GM20000 (cell line): ENCODE results near the gene TMEM26.

ENCODE experiments used
- DNase-seq: peaks from one replicate; pipeline ENCODE4 v3.0.0; 2012; ENCODE audit warnings: low spot score
- TF ChIP-seq, protein P1 (sequence below): IDR thresholded peaks from 2 replicates; pipeline ENCODE4 v1.5.1; 2012; ENCODE audit warnings: mild to moderate bottlenecking, control low read depth; ENCODE audit errors: extremely low read depth, missing control alignments

Gene TMEM26

DNA sequence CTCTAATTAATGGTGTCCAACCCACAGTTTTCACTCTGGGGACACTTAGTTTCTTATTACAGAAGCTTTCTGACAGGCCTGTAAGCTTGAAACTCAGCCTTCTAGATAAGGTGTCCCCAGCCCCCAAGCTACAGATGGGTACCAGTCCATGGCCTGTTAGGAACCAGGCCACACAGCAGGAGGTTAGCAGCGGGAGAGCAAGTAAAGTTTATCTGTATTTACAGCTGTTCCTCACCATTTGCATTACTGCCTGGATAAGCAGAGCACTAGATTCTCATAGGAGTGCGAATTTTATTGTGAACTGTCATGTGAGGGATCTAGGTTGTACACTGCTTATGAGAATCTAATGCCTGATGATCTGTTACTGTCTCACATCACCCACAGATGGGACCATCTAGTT lies 93.7 kb downstream of the TMEM26 start:
- TF ChIP-seq, protein P1, sequence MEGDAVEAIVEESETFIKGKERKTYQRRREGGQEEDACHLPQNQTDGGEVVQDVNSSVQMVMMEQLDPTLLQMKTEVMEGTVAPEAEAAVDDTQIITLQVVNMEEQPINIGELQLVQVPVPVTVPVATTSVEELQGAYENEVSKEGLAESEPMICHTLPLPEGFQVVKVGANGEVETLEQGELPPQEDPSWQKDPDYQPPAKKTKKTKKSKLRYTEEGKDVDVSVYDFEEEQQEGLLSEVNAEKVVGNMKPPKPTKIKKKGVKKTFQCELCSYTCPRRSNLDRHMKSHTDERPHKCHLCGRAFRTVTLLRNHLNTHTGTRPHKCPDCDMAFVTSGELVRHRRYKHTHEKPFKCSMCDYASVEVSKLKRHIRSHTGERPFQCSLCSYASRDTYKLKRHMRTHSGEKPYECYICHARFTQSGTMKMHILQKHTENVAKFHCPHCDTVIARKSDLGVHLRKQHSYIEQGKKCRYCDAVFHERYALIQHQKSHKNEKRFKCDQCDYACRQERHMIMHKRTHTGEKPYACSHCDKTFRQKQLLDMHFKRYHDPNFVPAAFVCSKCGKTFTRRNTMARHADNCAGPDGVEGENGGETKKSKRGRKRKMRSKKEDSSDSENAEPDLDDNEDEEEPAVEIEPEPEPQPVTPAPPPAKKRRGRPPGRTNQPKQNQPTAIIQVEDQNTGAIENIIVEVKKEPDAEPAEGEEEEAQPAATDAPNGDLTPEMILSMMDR = no peak
- DNase-seq = no peak

DNA sequence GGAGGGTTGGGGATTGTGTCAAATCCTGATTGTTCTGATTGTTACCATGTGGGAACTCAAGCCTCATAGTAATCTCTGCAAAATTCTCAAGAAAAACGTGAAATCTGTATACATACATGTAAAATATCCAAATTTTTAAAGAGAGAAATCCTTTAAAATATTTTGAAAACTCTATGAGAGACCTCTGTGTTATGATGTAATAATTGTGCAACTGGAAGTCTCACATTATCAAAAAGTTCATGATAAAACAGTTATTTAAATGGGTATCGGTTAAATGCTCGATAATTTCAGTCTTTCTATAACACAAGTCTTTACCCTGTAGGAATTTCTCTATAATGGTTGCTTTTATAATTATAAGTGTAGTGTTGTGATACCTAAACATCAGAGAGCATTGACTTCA lies 95.5 kb downstream of the TMEM26 start:
- no peak for DNase-seq
- TF ChIP-seq, protein P1 = no peak
